HEK293 (cell line): ENCODE measurements around the gene KANK2.

ENCODE experiments used
- EGR2 ChIP-seq: fragments of 450-650 bp; formaldehyde crosslinking; IDR thresholded peaks from 2 replicates; pipeline ENCODE4 v1.5.1; 2016; ENCODE audit warnings: low read depth, missing biosample characterization, missing genetic modification characterization
- GLIS2 ChIP-seq: fragments of 450-650 bp; formaldehyde crosslinking; IDR thresholded peaks from 2 replicates; pipeline ENCODE4 v1.5.1; 2016; ENCODE audit warnings: missing biosample characterization, missing genetic modification characterization
- SALL2 ChIP-seq: fragments of 450-650 bp; formaldehyde crosslinking; IDR thresholded peaks from 2 replicates; pipeline ENCODE4 v1.5.0; 2017; ENCODE audit warnings: missing biosample characterization, mild to moderate bottlenecking, missing genetic modification characterization, borderline replicate concordance
- ZNF324 ChIP-seq: fragments of 450-650 bp; formaldehyde crosslinking; IDR thresholded peaks from 2 replicates; pipeline ENCODE4 v1.5.1; 2016; ENCODE audit warnings: missing biosample characterization, missing genetic modification characterization
- TF ChIP-seq, protein P1 (sequence below): fragments of 450-650 bp; formaldehyde crosslinking; IDR thresholded peaks from 2 replicates; pipeline ENCODE4 v1.5.1; 2016; ENCODE audit warnings: missing biosample characterization, missing genetic modification characterization

DNA sequence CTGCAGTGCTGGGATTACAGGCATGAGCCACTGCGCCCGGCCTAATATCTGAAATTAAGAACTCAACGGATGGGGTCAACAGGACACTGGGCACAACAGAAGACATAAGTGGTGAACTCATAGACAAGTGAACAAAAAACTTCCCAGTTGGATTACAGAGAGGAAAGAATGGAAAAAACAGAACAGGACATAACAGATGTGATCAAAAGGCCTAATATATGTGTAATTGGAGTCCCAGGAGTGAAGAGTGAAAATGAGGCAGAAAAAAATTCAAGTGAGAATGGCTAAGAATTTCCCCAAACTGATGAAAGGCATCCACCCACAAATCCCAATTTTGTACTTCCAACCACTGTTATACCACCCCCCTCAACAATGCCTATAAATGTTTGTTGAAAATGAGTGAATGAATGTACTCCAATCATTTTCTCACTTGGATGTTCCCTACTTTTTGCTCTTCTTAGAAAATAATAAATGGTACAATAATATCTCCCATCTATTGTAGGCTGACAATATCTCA lies 23.8 kb upstream of the KANK2 start:
- TF ChIP-seq, protein P1, sequence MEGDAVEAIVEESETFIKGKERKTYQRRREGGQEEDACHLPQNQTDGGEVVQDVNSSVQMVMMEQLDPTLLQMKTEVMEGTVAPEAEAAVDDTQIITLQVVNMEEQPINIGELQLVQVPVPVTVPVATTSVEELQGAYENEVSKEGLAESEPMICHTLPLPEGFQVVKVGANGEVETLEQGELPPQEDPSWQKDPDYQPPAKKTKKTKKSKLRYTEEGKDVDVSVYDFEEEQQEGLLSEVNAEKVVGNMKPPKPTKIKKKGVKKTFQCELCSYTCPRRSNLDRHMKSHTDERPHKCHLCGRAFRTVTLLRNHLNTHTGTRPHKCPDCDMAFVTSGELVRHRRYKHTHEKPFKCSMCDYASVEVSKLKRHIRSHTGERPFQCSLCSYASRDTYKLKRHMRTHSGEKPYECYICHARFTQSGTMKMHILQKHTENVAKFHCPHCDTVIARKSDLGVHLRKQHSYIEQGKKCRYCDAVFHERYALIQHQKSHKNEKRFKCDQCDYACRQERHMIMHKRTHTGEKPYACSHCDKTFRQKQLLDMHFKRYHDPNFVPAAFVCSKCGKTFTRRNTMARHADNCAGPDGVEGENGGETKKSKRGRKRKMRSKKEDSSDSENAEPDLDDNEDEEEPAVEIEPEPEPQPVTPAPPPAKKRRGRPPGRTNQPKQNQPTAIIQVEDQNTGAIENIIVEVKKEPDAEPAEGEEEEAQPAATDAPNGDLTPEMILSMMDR, result no peak
- TF ChIP-seq GLIS2, result no peak
- TF ChIP-seq ZNF324 (tag by site-specific recombination), result no peak
- no peak for TF ChIP-seq EGR2 (tag by site-specific recombination)
- TF ChIP-seq SALL2 (tag by site-specific recombination), result no peak
